Activated CD4-positive, alpha-beta T cell treated with anti-CD3 and anti-CD28 coated beads, Interleukin-2, Interleukin-6, amounts not matched to agents 100 ng/mL and 50 ng/mL, durations not matched to agents 16 hours and 8 hours (primary cell): ENCODE data around the gene ALPI.
"Not testable (repeated sequence)": the region's sequence is repeated elsewhere in the genome, so short reads cannot be mapped to it uniquely, and the experiment has no call there.

Experiments
- DNase-seq: peaks from one replicate; pipeline ENCODE4 v3.0.0-alpha.2; 2020

ALPI gene

GRCh38 chr2:232455426-232456255 lies at the start of gene ALPI:
Gene ALPI (plus strand): TSS chr2:232456153. CDS start chr2:232456200, 47 bp downstream.
- no peak for DNase-seq

- DNase-seq, result no peak
Measured at GRCh38 chr2:232406556-232407310, 49.2 kb upstream of the ALPI start, which contains the start of gene ALPG. Gene ALPG (plus strand): TSS chr2:232406844. CDS start chr2:232406895, 51 bp downstream.

- not testable (repeated sequence) for DNase-seq
Measured at GRCh38 chr2:232407428-232408150, 48.4 kb upstream of the ALPI start.

DNA sequence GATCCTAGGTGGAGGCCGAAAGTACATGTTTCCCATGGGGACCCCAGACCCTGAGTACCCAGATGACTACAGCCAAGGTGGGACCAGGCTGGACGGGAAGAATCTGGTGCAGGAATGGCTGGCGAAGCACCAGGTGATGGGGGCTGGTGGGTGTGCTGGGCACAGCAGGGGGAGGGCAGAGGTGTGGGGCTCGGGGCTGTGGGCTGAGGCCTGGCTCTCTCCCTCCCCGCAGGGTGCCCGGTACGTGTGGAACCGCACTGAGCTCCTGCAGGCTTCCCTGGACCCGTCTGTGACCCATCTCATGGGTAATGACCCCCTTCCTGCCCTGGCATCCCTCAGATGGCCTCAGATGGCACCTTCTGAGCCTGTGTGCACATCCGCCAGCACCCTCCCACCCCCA lies 47.7 kb upstream of the ALPI start:
- DNase-seq, result not testable (repeated sequence)

DNA sequence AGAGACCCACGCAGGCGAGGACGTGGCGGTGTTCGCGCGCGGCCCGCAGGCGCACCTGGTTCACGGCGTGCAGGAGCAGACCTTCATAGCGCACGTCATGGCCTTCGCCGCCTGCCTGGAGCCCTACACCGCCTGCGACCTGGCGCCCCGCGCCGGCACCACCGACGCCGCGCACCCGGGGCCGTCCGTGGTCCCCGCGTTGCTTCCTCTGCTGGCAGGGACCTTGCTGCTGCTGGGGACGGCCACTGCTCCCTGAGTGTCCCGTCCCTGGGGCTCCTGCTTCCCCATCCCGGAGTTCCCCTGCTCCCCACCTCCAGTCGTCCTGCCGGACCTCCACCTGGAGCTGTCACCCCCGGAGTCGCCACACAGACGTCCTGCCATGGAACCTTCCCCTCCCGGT lies 46.3 kb upstream of the ALPI start:
- not testable (repeated sequence) for DNase-seq

- DNase-seq, result no peak
Measured at GRCh38 chr2:232410238-232410900, 45.6 kb upstream of the ALPI start.

GRCh38 chr2:232411901-232412629 lies 43.9 kb upstream of the ALPI start:
- DNase-seq, result no peak

GRCh38 chr2:232412986-232413385 lies 43.0 kb upstream of the ALPI start:
- DNase-seq, result no peak

GRCh38 chr2:232415138-232415690 lies 40.7 kb upstream of the ALPI start:
- DNase-seq, result no peak

DNA sequence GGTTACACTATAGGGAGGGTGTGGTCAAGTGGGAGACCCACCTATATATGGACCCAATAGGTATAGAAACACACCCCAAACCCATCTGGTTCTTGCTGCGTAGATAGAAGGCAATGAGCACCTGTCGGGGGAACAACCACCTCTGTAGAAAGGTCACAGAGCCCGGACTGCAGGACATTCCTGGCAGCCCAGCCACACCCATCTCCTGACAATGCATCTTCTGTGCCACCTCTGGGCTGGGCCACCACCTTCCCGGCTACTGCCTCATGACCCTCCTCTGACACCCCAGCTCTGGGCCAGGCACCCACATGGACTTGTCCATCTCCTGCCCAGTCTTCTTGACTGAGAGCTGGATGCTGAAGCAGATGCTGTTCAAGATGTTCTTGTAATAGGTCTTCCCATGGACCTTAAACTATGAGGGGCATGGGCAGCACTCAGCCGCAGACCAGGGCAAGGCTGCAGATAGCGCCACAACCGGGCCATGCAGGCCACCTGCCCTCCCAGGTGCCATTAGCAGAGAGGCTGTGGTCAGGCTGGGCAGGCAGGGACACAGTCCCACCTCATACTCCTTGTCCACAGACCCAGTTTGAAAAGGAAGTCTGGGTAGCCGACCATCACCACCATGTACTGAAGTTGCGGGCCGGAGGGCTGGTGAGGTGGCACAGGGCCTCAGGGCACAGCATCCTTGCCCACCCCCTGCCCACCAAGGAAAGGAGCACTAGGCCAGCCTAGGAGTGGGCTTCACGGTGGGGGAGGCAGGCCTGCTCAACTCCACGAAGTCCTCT lies 40.0 kb upstream of the ALPI start:
- no peak for DNase-seq

DNA sequence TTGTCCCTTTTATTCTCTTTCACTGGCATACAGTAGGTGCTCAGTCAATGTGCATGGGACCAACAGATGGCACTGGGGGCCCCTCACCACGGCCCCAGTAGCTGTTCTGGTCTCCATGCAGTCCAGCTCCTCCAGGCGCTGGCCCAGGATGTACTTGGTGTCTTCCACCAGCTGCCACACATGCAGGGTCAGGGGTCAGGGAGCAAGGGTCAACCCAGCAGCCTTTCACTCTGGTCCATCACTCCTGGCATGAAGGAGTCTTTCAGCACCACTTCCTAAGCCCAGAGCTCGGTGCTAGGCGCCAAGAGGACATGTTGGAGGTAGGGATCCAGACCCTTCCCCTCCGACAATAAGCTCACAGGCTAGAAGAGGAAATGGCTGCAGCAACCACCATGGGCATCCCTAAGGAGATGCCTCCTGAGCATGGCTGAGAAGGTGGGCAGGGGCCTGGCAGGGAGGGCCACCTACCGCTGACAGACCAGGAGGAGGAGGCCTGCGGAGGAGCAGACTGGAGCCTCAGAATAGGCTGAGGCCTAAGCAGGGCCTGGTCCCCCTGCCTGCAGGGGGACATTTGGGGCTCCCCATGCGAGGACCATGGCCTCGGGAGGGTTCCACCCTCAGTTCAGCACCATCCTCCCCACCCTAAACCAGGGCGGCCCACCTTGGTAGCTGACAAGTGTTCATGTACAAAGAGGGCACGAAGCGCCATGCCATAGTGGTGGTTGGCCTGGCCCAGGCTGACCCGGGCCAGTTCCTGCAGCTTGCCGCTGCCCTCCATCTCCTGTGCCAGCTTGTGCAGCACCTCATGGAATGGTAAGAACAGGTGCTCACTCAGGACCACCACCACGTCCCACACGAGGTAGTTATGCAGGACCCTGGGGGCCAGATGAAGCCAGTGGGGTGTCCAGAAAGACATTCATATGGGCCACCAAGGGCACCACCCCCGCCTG lies 39.2 kb upstream of the ALPI start:
- DNase-seq, result no peak

DNA sequence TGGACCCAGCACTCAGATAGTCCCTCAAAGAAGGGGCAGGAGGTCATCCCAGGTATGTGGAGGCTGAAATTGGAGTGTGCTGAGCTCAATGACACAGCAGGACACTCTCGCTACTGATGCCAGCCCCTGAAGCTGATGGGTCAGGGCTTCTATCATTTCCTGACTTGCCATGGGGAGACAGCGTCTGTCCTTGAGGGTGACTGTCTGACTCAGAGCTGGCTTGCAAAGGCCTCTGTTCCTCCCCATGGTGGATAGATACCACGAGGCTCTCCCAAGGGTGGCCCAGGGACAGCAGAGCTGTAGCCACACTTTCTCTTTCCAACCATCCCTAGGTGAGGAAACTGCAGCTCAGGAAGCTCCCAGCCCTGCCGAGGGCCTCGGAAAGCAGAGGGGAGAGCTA lies 38.5 kb upstream of the ALPI start:
- DNase-seq, result no peak

GRCh38 chr2:232418056-232418455 lies 37.9 kb upstream of the ALPI start:
- DNase-seq, result no peak

GRCh38 chr2:232418466-232419244 lies 37.3 kb upstream of the ALPI start:
- DNase-seq, result no peak

DNA sequence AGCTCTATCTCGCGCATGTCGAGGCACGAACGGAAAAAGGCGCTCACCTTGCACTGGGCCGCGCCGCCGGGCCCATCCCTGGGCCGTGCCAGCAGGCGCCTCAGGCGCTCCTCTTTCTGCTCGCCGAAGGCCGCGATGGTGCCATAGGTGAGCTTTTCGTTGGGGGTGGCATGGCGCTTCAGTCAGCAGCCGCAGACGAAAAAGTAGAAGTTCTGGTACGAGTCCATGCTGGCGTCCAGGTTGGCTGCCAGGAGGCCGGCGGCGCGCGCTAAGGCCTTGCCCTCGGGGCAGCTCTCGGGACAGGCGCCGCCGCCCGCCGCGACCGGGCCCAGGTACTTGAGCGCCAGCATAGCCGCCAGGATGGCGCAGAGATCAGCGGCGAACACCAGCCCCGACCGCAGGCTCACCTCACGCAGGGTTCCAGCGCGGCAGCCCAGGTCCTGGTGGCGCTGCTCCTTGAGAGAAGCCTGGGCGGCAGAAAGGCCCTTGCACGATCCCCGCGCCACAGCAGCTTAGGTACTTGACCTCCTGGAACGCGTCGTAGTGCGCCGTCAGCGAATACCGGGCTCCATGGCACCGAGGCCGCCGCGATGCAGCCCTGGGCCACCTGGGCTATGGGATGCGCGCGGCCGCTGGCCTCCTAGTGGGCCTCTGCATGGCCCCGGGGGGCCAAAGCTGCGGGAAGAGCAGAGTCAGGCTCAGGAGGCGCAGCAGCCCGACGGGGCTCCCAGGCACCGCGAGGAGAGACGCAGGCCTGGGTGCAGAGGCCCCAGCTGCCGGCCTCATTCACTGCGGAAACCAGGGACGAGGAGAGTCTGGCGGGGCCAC lies 36.5 kb upstream of the ALPI start:
- no peak for DNase-seq

- DNase-seq, result no peak
Measured at GRCh38 chr2:232420073-232420454, 35.9 kb upstream of the ALPI start.

- DNase-seq, result peak; percentile 32
Measured at GRCh38 chr2:232420463-232421188, 35.3 kb upstream of the ALPI start.
